Liver (tissue), 9 donors: Measurements from ENCODE around the gene BRCA1. TPM values are rescaled to one million over a fixed set of nuclear protein-coding genes. Genes with fewer than 3 reads are reported as not detected.
A peak's percentile ranks its signal among the peaks of the same experiment; 100 is the strongest.

ENCODE experiments used
- DNase-seq: peaks from one replicate; pipeline ENCODE4 v3.0.0-alpha.2; 2017; ENCODE audit warnings: low spot score
- H3K27ac ChIP-seq, 2 donors: one replicate each; pipeline ENCODE4 v1.7.0; 2013; ENCODE audit warnings: inconsistent platforms in 2 of 2, low read length in 2 of 2, control low read depth in 1 of 2, low read depth in 1 of 2, mild to moderate bottlenecking in 1 of 2
- H3K27me3 ChIP-seq, 4 donors: one replicate each; pipeline versions ENCODE4 v1.6.1 to v1.7.0; 2013; ENCODE audit warnings: low read length in 3 of 4, inconsistent platforms in 1 of 4, mild to moderate bottlenecking in 1 of 4, moderate library complexity in 1 of 4; ENCODE audit not compliant: control insufficient read depth in 4 of 4, insufficient read depth in 4 of 4
- H3K36me3 ChIP-seq, 4 donors: one replicate each; pipeline versions ENCODE4 v1.6.1 to v1.7.0; 2013; ENCODE audit warnings: low read length in 3 of 4, mild to moderate bottlenecking in 3 of 4, low read depth in 1 of 4, moderate library complexity in 1 of 4; ENCODE audit not compliant: control insufficient read depth in 4 of 4, insufficient read depth in 3 of 4
- H3K4me1 ChIP-seq, 4 donors: one replicate each; pipeline versions ENCODE4 v1.6.1 to v1.7.0; 2013; ENCODE audit warnings: low read length in 3 of 4, mild to moderate bottlenecking in 3 of 4, moderate library complexity in 1 of 4; ENCODE audit not compliant: control insufficient read depth in 4 of 4, insufficient read depth in 4 of 4
- H3K4me3 ChIP-seq, 3 donors: one replicate each; pipeline versions ENCODE4 v1.6.1 to v1.7.0; 2013; ENCODE audit warnings: low read length in 3 of 3, control low read depth in 1 of 3, low read depth in 1 of 3, mild to moderate bottlenecking in 1 of 3
- H3K9ac ChIP-seq, 2 donors: one replicate each; pipeline ENCODE4 v1.7.0; 2013; ENCODE audit warnings: low read length in 2 of 2, mild to moderate bottlenecking in 2 of 2, moderate library complexity in 2 of 2, control low read depth in 1 of 2, low read depth in 1 of 2
- H3K9me3 ChIP-seq, 4 donors: one replicate each; pipeline versions ENCODE4 v1.6.1 to v1.7.0; 2013; ENCODE audit warnings: low read length in 3 of 4; ENCODE audit not compliant: control insufficient read depth in 4 of 4
- CTCF ChIP-seq: fragments of 150-350 bp; IDR thresholded peaks from 2 replicates; pipeline ENCODE4 v1.5.1; 2017; ENCODE audit warnings: improper control_type of control experiment, low read depth, low read length; ENCODE audit not compliant: missing input control
- EGR1 ChIP-seq, 2 donors: IDR thresholded peaks; 2 replicates each; pipeline ENCODE4 v1.6.1; 2016 to 2018; ENCODE audit warnings: antibody characterized with exemption in 2 of 2, low read depth in 2 of 2
- FOXA1 ChIP-seq: IDR thresholded peaks from 2 replicates; pipeline ENCODE4 v1.6.1; 2016; ENCODE audit warnings: antibody characterized with exemption
- FOXA2 ChIP-seq: IDR thresholded peaks from 2 replicates; pipeline ENCODE4 v1.6.1; 2016; ENCODE audit warnings: antibody characterized with exemption
- GABPA ChIP-seq, 2 donors: IDR thresholded peaks in 1 of 2; conservative IDR thresholded peaks in 1 of 2; 2 replicates each; pipeline ENCODE4 v1.6.1; 2016; ENCODE audit warnings: antibody characterized with exemption in 2 of 2, mild to moderate bottlenecking in 1 of 2, moderate library complexity in 1 of 2
- HNF4A ChIP-seq, 2 donors: conservative IDR thresholded peaks; 2 replicates each; pipeline ENCODE4 v1.6.1; 2016; ENCODE audit warnings: antibody characterized with exemption in 2 of 2, mild to moderate bottlenecking in 2 of 2
- HNF4G ChIP-seq: IDR thresholded peaks from 2 replicates; pipeline ENCODE4 v1.6.1; 2016; ENCODE audit warnings: antibody characterized with exemption
- JUND ChIP-seq, 2 donors: IDR thresholded peaks; 2 replicates each; pipeline ENCODE4 v1.6.1; 2016; ENCODE audit warnings: antibody characterized with exemption in 2 of 2
- MAX ChIP-seq: IDR thresholded peaks from 2 replicates; pipeline ENCODE4 v1.6.1; 2016; ENCODE audit warnings: antibody characterized with exemption
- NR2F2 ChIP-seq: IDR thresholded peaks from 2 replicates; pipeline ENCODE4 v1.6.1; 2016; ENCODE audit warnings: antibody characterized with exemption
- RAD21 ChIP-seq, 2 donors: IDR thresholded peaks; 2 replicates each; pipeline ENCODE4 v1.6.1; 2016; ENCODE audit warnings: antibody characterized with exemption in 2 of 2, mild to moderate bottlenecking in 2 of 2
- REST ChIP-seq: IDR thresholded peaks from 2 replicates; pipeline ENCODE4 v1.6.1; 2016; ENCODE audit warnings: antibody characterized with exemption, mild to moderate bottlenecking
- RXRA ChIP-seq, 2 donors: IDR thresholded peaks; 2 replicates each; pipeline ENCODE4 v1.6.1; 2017 to 2018; ENCODE audit warnings: antibody characterized with exemption in 2 of 2, mild to moderate bottlenecking in 1 of 2
- SP1 ChIP-seq: IDR thresholded peaks from 2 replicates; pipeline ENCODE4 v1.6.1; 2018; ENCODE audit warnings: antibody characterized with exemption, mild to moderate bottlenecking
- TAF1 ChIP-seq: conservative IDR thresholded peaks from 2 replicates; pipeline ENCODE4 v1.6.1; 2016; ENCODE audit warnings: antibody characterized with exemption, mild to moderate bottlenecking
- YY1 ChIP-seq: IDR thresholded peaks from 2 replicates; pipeline ENCODE4 v1.6.1; 2016; ENCODE audit warnings: antibody characterized with exemption, mild to moderate bottlenecking
- ZBTB33 ChIP-seq: IDR thresholded peaks from 2 replicates; pipeline ENCODE4 v1.6.1; 2016; ENCODE audit warnings: antibody characterized with exemption
- WGBS: extraction: QIAGEN DNeasy Blood & Tissue Kit; methylation state at CpG from one replicate; pipeline ENCODE4 v1.1.7; 2013; 5-methylcytosine and 5-hydroxymethylcytosine counted together
- polyA plus RNA-seq, 2 donors: library from polyadenylated mRNA; stranded (reverse) in 1 of 2; unstranded in 1 of 2; fragments of 200-250 nt in 1 of 2; fragments of >200 nt in 1 of 2; fragmentation: Nextera tagmentation in 1 of 2; extraction: Ambion mirVana in 1 of 2; gene quantifications; one replicate each; pipeline versions ENCODE4 v1.2.1 to v1.2.3, GENCODE V29; 2013 to 2015
- total RNA-seq, 2 donors: library from RNA; depleted of rRNA; stranded (reverse); fragments of >200 nt; gene quantifications; one replicate each; pipeline ENCODE4 v1.2.3, GENCODE V29; 2014
- donor health status: healthy.
- donor health status: healthy.
- donor health status: healthy.
- donor health status: healthy.
- donor health status: healthy.

Gene BRCA1
- total and polyA plus RNA-seq, 4 donors, result 1.5 to 18.6 (median 12.8) TPM

DNA sequence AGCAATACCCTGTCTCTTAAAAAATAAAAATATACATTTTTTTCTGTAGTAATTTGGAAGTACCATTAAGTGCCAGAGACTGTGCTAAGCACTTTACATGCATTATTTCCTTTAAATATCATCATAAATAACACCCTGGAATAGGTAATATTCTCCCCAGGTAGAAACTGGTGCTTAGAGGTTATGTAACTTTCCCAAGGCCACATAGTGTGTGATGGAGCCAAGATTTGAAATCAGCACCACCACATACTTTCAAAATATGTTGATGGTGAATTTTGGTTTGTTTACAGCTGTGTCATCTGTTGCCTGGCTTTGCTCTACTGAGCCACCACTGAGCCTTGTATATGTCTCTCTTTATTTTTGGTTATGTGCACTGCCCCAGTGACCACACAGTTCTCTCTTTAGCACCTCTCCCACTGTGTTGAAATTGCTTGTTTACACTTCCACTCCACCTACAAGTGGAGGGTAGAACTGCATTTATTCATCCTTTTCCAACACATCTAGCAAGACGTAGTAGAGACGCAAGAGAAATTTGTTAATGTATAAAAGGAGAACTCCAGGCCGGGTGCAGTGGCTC lies 26.8 kb upstream of the BRCA1 start:
- 48% methylated on average over 3 of the region's 3 CpGs for WGBS
- H3K4me3 ChIP-seq, result no peak overlapping the region
- no peak for DNase-seq
- H3K27me3 ChIP-seq, result no peaks in the 10 kb centered on the region
- H3K9me3 ChIP-seq, result no peaks in the 10 kb centered on the region
- H3K9ac ChIP-seq, result no peak overlapping the region
- H3K27ac ChIP-seq, result no peak overlapping the region
- peak; percentile 50 to 59 for TF ChIP-seq RAD21 (IDR thresholded peaks at IDR 0.05)
- TF ChIP-seq REST, result no peak
- peak in 1 of 2 donors; percentile 18 for TF ChIP-seq JUND (IDR thresholded peaks at IDR 0.05)
- peak; percentile 96 for TF ChIP-seq FOXA1
- no peak for TF ChIP-seq MAX
- peak; percentile 96 for TF ChIP-seq FOXA2
- TF ChIP-seq SP1, result peak; percentile 13
- no peak for TF ChIP-seq YY1
- peak; percentile 16 for TF ChIP-seq CTCF
- peak in 1 of 2 donors; percentile 40 for TF ChIP-seq RXRA (IDR thresholded peaks at IDR 0.05)
- peaks cover 2 to 14% (median 4%) of the 10 kb centered on the region in 4 donors for H3K4me1 ChIP-seq
- H3K36me3 ChIP-seq, result peaks cover 0 to 2% (median under 1%) of the 10 kb centered on the region in 4 donors

- H3K27ac ChIP-seq, result no peak overlapping the region
- H3K9me3 ChIP-seq, result no peaks in the 10 kb centered on the region
- no peak for DNase-seq
- TF ChIP-seq REST, result no peak
- TF ChIP-seq TAF1, result no peak
- TF ChIP-seq FOXA1, result no peak
- TF ChIP-seq ZBTB33, result no peak
- TF ChIP-seq EGR1 (IDR thresholded peaks at IDR 0.05; ENCODE audit: low read depth in 2 of 2), result no peak
- no peak for TF ChIP-seq YY1
- no peak for TF ChIP-seq NR2F2
- no peak for TF ChIP-seq HNF4A (conservative IDR thresholded peaks at IDR 0.05)
- TF ChIP-seq RXRA (IDR thresholded peaks at IDR 0.05), result no peak
- no peak for TF ChIP-seq MAX
- no peak for TF ChIP-seq HNF4G
- TF ChIP-seq SP1, result no peak
- no peak for TF ChIP-seq JUND (IDR thresholded peaks at IDR 0.05)
- no peak for TF ChIP-seq GABPA (IDR thresholded peaks at IDR 0.05 in 1 of 2, conservative IDR thresholded peaks at IDR 0.05 in 1 of 2)
- no peak for TF ChIP-seq RAD21 (IDR thresholded peaks at IDR 0.05)
- peaks cover 0 to 3% (median under 1%) of the 10 kb centered on the region in 4 donors for H3K4me1 ChIP-seq
- 94% methylated on average over 4 of the region's 4 CpGs for WGBS
- peaks cover 0 to 4% (median 2%) of the 10 kb centered on the region in 4 donors for H3K36me3 ChIP-seq
- H3K27me3 ChIP-seq, result no peaks in the 10 kb centered on the region
- H3K9ac ChIP-seq, result no peak overlapping the region
- no peak overlapping the region for H3K4me3 ChIP-seq
Measured at GRCh38 chr17:43146649-43147048, 21.5 kb upstream of the BRCA1 start.
